ENCODE results near the gene GPATCH8. TPM values are rescaled to one million over a fixed set of nuclear protein-coding genes. Genes with fewer than 3 reads are reported as not detected.

GPATCH8 gene
- total RNA-seq, 8 experiments from 2014 or later = 25.6 to 96.4 (median 29.7) TPM

GRCh38 chr17:44469676-44470075 lies 33.5 kb downstream of the GPATCH8 start:
- ATAC-seq (replicated peaks in 6 of 8) = peak in 1 of 8 experiments; percentile 20
- 80 to 100% (median 95%) methylated on average over 1 to 2 of the region's 2 CpGs; no CpG with 5 or more reads in 3 of the 10 experiments for WGBS, 10 experiments
- no peak overlapping the region for H3K4me3 ChIP-seq
- H3K27ac ChIP-seq = no peak overlapping the region
- in situ Hi-C loops (cut with MboI; ENCODE audit: low pct_unique_long_range_greater_than_20kb in 2 of 9, low sequenced_read_pairs in 9 of 9, unreplicated experiment in 9 of 9) = no loop called here
- no peaks in the 10 kb centered on the region for H3K4me1 ChIP-seq (replicated peaks in 1 of 2)

GRCh38 chr17:44467108-44467507 lies 36.1 kb downstream of the GPATCH8 start:
- H3K4me3 ChIP-seq = no peak overlapping the region
- WGBS, 10 experiments = 0 to 73% (median 41%) methylated on average over 1 to 3 of the region's 3 CpGs
- no peak overlapping the region for H3K27ac ChIP-seq
- in situ Hi-C loops (cut with MboI; ENCODE audit: low pct_unique_long_range_greater_than_20kb in 2 of 9, low sequenced_read_pairs in 9 of 9, unreplicated experiment in 9 of 9) = no loop called here
- no peak for ATAC-seq (replicated peaks in 6 of 8)
- no peaks in the 10 kb centered on the region for H3K4me1 ChIP-seq (replicated peaks in 1 of 2)

- no peak for ATAC-seq (replicated peaks in 6 of 8)
- H3K4me1 ChIP-seq (replicated peaks in 1 of 2) = no peaks in the 10 kb centered on the region
- in situ Hi-C loops (cut with MboI; ENCODE audit: low pct_unique_long_range_greater_than_20kb in 2 of 9, low sequenced_read_pairs in 9 of 9, unreplicated experiment in 9 of 9) = no loop called here
- H3K4me3 ChIP-seq = no peak overlapping the region
- no peak overlapping the region for H3K27ac ChIP-seq
Observed at GRCh38 chr17:44466339-44466738, 36.9 kb downstream of the GPATCH8 start.

- ATAC-seq (replicated peaks in 6 of 8) = no peak
- 84 to 100% (median 98%) methylated on average over 1 to 3 of the region's 3 CpGs; no CpG with 5 or more reads in 2 of the 10 experiments for WGBS, 10 experiments
- Histone ChIP-seq H3K27ac (no peak overlapping the region), H3K4me3 (no peak overlapping the region), H3K4me1 (replicated peaks in 1 of 2) (no peaks in the 10 kb centered on the region)
- in situ Hi-C loops (cut with MboI; ENCODE audit: low pct_unique_long_range_greater_than_20kb in 2 of 9, low sequenced_read_pairs in 9 of 9, unreplicated experiment in 9 of 9) = no loop called here
Observed at GRCh38 chr17:44465897-44466296, 37.3 kb downstream of the GPATCH8 start.

- Histone ChIP-seq H3K4me1 (replicated peaks in 1 of 2) (no peaks in the 10 kb centered on the region), H3K27ac (no peak overlapping the region), H3K4me3 (no peak overlapping the region)
- in situ Hi-C loops (cut with MboI; ENCODE audit: low pct_unique_long_range_greater_than_20kb in 2 of 9, low sequenced_read_pairs in 9 of 9, unreplicated experiment in 9 of 9) = no loop called here
- WGBS, 10 experiments = 75 to 93% (median 85%) methylated on average over 1 to 2 of the region's 2 CpGs; no CpG with 5 or more reads in 2 of the 10 experiments
- ATAC-seq (replicated peaks in 6 of 8) = no peak
Observed at GRCh38 chr17:44465276-44465675, 37.9 kb downstream of the GPATCH8 start.

- WGBS, 10 experiments = 50 to 100% (median 100%) methylated on average over 1 of the region's 1 CpG; no CpG with 5 or more reads in 4 of the 10 experiments
- no peak overlapping the region for H3K4me3 ChIP-seq
- H3K27ac ChIP-seq = no peak overlapping the region
- no peaks in the 10 kb centered on the region for H3K4me1 ChIP-seq (replicated peaks in 1 of 2)
- in situ Hi-C loops (cut with MboI; ENCODE audit: low pct_unique_long_range_greater_than_20kb in 2 of 9, low sequenced_read_pairs in 9 of 9, unreplicated experiment in 9 of 9) = no loop called here
- peak in 1 of 8 experiments; percentile 25 for ATAC-seq (replicated peaks in 6 of 8)
Observed at GRCh38 chr17:44464037-44464436, 39.2 kb downstream of the GPATCH8 start.

- Histone ChIP-seq H3K4me1 (replicated peaks in 1 of 2) (no peaks in the 10 kb centered on the region), H3K27ac (no peak overlapping the region), H3K4me3 (no peak overlapping the region)
- 68 to 100% (median 85%) methylated on average over 1 to 6 of the region's 8 CpGs; no CpG with 5 or more reads in 2 of the 10 experiments for WGBS, 10 experiments
- in situ Hi-C loops (cut with MboI; ENCODE audit: low pct_unique_long_range_greater_than_20kb in 2 of 9, low sequenced_read_pairs in 9 of 9, unreplicated experiment in 9 of 9) = no loop called here
- ATAC-seq (replicated peaks in 6 of 8) = peak in 2 of 8 experiments; percentile 11 to 45
Observed at GRCh38 chr17:44451832-44452231, 51.4 kb downstream of the GPATCH8 start.

- peak in 3 of 8 experiments; percentile 93 to 96 (median 95) for ATAC-seq (replicated peaks in 6 of 8)
- in situ Hi-C loops (cut with MboI; ENCODE audit: low pct_unique_long_range_greater_than_20kb in 2 of 9, low sequenced_read_pairs in 9 of 9, unreplicated experiment in 9 of 9) = no loop called here
- no peak overlapping the region for H3K4me3 ChIP-seq
- no peak overlapping the region for H3K27ac ChIP-seq
- WGBS, 10 experiments = 27 to 100% (median 84%) methylated on average over 1 to 6 of the region's 6 CpGs; no CpG with 5 or more reads in 1 of the 10 experiments
- H3K4me1 ChIP-seq (replicated peaks in 1 of 2) = no peaks in the 10 kb centered on the region
Observed at GRCh38 chr17:44451016-44451627, 52.1 kb downstream of the GPATCH8 start.

GRCh38 chr17:44448412-44448811 lies 54.8 kb downstream of the GPATCH8 start:
- in situ Hi-C loops (cut with MboI; ENCODE audit: low pct_unique_long_range_greater_than_20kb in 2 of 9, low sequenced_read_pairs in 9 of 9, unreplicated experiment in 9 of 9) = no loop called here
- ATAC-seq (replicated peaks in 6 of 8) = no peak
- Histone ChIP-seq H3K27ac (no peak overlapping the region), H3K4me1 (replicated peaks in 1 of 2) (no peaks in the 10 kb centered on the region), H3K4me3 (no peak overlapping the region)
- WGBS, 10 experiments = 100% methylated on average over 1 of the region's 1 CpG; no CpG with 5 or more reads in 4 of the 10 experiments

GRCh38 chr17:44444735-44445105 lies 58.5 kb downstream of the GPATCH8 start:
- H3K27ac ChIP-seq = no peak overlapping the region
- in situ Hi-C loops (cut with MboI; ENCODE audit: low pct_unique_long_range_greater_than_20kb in 2 of 9, low sequenced_read_pairs in 9 of 9, unreplicated experiment in 9 of 9) = no loop called here
- peak in 1 of 8 experiments; percentile 52 for ATAC-seq (replicated peaks in 6 of 8)

GRCh38 chr17:44442806-44443205 lies 60.4 kb downstream of the GPATCH8 start:
- in situ Hi-C loops (cut with MboI; ENCODE audit: low pct_unique_long_range_greater_than_20kb in 2 of 9, low sequenced_read_pairs in 9 of 9, unreplicated experiment in 9 of 9) = no loop called here
- WGBS, 10 experiments = 83 to 100% (median 92%) methylated on average over 1 to 2 of the region's 3 CpGs; no CpG with 5 or more reads in 3 of the 10 experiments
- H3K27ac ChIP-seq = no peak overlapping the region
- H3K4me1 ChIP-seq (replicated peaks in 1 of 2) = peaks cover 0 to 6% of the 10 kb centered on the region in 2 donors
- H3K4me3 ChIP-seq = no peak overlapping the region
- ATAC-seq (replicated peaks in 6 of 8) = no peak

More at GRCh38 chr17:44444735-44445105, 58.5 kb downstream of the GPATCH8 start:
- Histone ChIP-seq H3K4me3 (no peak overlapping the region), H3K4me1 (replicated peaks in 1 of 2) (no peaks in the 10 kb centered on the region)
- 45 to 100% (median 85%) methylated on average over 4 to 6 of the region's 6 CpGs; no CpG with 5 or more reads in 3 of the 10 experiments for WGBS, 10 experiments

GRCh38 chr17:44439168-44439567 lies 64.0 kb downstream of the GPATCH8 start:
- in situ Hi-C loops (cut with MboI; ENCODE audit: low pct_unique_long_range_greater_than_20kb in 2 of 9, low sequenced_read_pairs in 9 of 9, unreplicated experiment in 9 of 9) = no loop called here
- 40 to 100% (median 94%) methylated on average over 1 to 3 of the region's 3 CpGs; no CpG with 5 or more reads in 1 of the 10 experiments for WGBS, 10 experiments

GRCh38 chr17:44438636-44439035 lies 64.6 kb downstream of the GPATCH8 start:
- ATAC-seq (replicated peaks in 6 of 8) = peak in 1 of 8 experiments; percentile 20
- WGBS, 10 experiments = 0 to 89% (median 56%) methylated on average over 1 to 2 of the region's 2 CpGs; no CpG with 5 or more reads in 2 of the 10 experiments
- Histone ChIP-seq H3K27ac (no peak overlapping the region), H3K4me1 (replicated peaks in 1 of 2) (peaks cover 0 to 7% of the 10 kb centered on the region in 2 donors), H3K4me3 (no peak overlapping the region)
- in situ Hi-C loops (cut with MboI; ENCODE audit: low pct_unique_long_range_greater_than_20kb in 2 of 9, low sequenced_read_pairs in 9 of 9, unreplicated experiment in 9 of 9) = no loop called here

More at GRCh38 chr17:44439168-44439567, 64.0 kb downstream of the GPATCH8 start:
- Histone ChIP-seq H3K4me1 (replicated peaks in 1 of 2) (peaks cover 0 to 6% of the 10 kb centered on the region in 2 donors), H3K4me3 (no peak overlapping the region), H3K27ac (no peak overlapping the region)
- ATAC-seq (replicated peaks in 6 of 8) = no peak

GRCh38 chr17:44436336-44436735 lies 66.9 kb downstream of the GPATCH8 start:
- no peak overlapping the region for H3K27ac ChIP-seq
- in situ Hi-C loops (cut with MboI; ENCODE audit: low pct_unique_long_range_greater_than_20kb in 2 of 9, low sequenced_read_pairs in 9 of 9, unreplicated experiment in 9 of 9) = no loop called here

More at GRCh38 chr17:44436336-44436735, 66.9 kb downstream of the GPATCH8 start:
- Histone ChIP-seq H3K4me1 (replicated peaks in 1 of 2) (peaks cover 0 to 9% of the 10 kb centered on the region in 2 donors), H3K4me3 (no peak overlapping the region)
- WGBS, 10 experiments = 75 to 94% (median 92%) methylated on average over 1 to 2 of the region's 2 CpGs; no CpG with 5 or more reads in 3 of the 10 experiments
- no peak for ATAC-seq (replicated peaks in 6 of 8)
